ENCODE measurements around the gene STARD10.

STARD10 gene

DNA sequence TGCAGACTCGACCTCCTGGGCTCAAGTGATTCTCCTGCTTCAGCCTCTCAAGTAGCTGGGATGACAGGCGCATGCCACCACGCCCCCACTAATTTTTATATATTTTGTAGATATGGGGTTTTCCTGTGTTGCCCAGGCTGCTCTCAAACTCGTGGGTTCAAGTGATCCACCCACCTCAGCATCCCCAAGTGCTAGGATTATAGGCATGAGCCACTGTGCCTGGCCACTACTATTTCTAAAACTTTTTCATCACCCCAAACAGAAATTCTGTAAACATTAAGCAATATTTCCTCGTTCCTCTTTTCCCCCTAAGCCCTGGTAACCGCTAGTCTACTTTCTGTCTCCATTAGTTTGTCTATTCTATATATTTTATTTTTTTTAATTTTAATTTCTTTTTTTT, 11.4 kb upstream of the STARD10 start:
- no peaks in the 10 kb centered on the region; the same call in 1 of the 2 replicates for H3K36me3 ChIP-seq (ENCODE audit: insufficient read depth)
- peaks cover 5% of the 10 kb centered on the region for H3K4me1 ChIP-seq (ENCODE audit: low read depth, poor library complexity, severe bottlenecking)
- H3K27ac ChIP-seq, result no peak overlapping the region
- no peaks in the 10 kb centered on the region for H3K27me3 ChIP-seq (ENCODE audit: insufficient read depth, low read depth)
- no peak overlapping the region for H3K9ac ChIP-seq
- H3K4me2 ChIP-seq, result no peak overlapping the region
- TF ChIP-seq, protein P1, sequence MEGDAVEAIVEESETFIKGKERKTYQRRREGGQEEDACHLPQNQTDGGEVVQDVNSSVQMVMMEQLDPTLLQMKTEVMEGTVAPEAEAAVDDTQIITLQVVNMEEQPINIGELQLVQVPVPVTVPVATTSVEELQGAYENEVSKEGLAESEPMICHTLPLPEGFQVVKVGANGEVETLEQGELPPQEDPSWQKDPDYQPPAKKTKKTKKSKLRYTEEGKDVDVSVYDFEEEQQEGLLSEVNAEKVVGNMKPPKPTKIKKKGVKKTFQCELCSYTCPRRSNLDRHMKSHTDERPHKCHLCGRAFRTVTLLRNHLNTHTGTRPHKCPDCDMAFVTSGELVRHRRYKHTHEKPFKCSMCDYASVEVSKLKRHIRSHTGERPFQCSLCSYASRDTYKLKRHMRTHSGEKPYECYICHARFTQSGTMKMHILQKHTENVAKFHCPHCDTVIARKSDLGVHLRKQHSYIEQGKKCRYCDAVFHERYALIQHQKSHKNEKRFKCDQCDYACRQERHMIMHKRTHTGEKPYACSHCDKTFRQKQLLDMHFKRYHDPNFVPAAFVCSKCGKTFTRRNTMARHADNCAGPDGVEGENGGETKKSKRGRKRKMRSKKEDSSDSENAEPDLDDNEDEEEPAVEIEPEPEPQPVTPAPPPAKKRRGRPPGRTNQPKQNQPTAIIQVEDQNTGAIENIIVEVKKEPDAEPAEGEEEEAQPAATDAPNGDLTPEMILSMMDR (conservative IDR thresholded peaks at IDR 0.05; ENCODE audit: low read depth, low read length), result no peak
- peaks cover 2% of the 10 kb centered on the region; the same call in 1 of the 2 replicates for H4K20me1 ChIP-seq (ENCODE audit: insufficient read depth)
- H3K79me2 ChIP-seq (ENCODE audit: insufficient read depth, low read depth), result peaks cover 3% of the 10 kb centered on the region; the same call in 1 of the 2 replicates
- no peak overlapping the region for H3K4me3 ChIP-seq (IDR thresholded peaks at IDR 0.05; ENCODE audit: insufficient read depth, low read depth, low read length)
- no peak overlapping the region for H2AFZ ChIP-seq (ENCODE audit: low read depth)

DNA sequence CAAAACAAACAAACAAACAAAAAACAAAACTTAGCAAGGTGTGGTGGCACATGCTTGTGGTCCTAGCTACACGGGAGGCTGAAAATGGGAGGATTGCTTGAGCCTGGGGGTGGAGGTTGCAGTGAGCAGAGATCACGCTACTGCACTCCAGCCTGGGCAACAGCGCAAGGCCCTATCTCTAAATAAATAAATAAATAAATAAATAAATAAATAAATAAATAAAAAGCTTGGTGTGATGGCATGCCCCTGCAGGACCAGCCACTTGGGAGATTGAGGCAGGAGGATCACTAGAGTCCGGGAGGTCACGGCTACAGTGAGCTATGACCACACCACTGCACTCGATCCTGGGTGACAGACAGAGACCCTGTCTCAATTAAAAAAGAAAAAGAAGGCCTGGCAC, 9.0 kb upstream of the STARD10 start:
- Histone ChIP-seq H3K36me3 (ENCODE audit: insufficient read depth) (no peaks in the 10 kb centered on the region), H3K9ac (no peak overlapping the region), H3K27ac (no peak overlapping the region), H2AFZ (ENCODE audit: low read depth) (no peak overlapping the region), H3K4me3 (IDR thresholded peaks at IDR 0.05; ENCODE audit: insufficient read depth, low read depth, low read length) (no peak overlapping the region), H3K4me1 (ENCODE audit: low read depth, poor library complexity, severe bottlenecking) (no peaks in the 10 kb centered on the region), H3K79me2 (ENCODE audit: insufficient read depth, low read depth) (no peaks in the 10 kb centered on the region), H4K20me1 (ENCODE audit: insufficient read depth) (no peaks in the 10 kb centered on the region), H3K27me3 (ENCODE audit: insufficient read depth, low read depth) (no peaks in the 10 kb centered on the region), H3K4me2 (no peak overlapping the region)
- TF ChIP-seq, protein P1 (conservative IDR thresholded peaks at IDR 0.05; ENCODE audit: low read depth, low read length), result no peak

DNA sequence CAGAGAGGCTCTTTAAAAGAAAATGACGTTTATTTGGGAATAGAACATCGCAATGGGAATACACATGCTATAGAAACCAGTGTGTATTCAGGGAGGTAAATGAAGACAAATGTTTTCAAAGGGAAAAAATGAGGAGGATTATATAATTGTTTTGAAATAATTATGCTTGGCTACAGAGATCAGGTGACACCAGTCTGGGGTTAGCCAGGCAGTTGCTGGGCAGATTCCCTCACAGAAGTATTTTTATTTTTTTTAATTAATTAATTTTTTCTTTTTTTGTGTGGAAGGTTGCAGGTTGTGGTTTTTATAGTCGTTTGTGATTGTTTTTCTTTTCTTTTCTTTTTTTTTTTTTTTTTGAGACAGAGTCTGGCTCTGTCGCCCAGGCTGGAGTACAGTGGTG, 5.6 kb upstream of the STARD10 start:
- TF ChIP-seq, protein P1 (conservative IDR thresholded peaks at IDR 0.05; ENCODE audit: low read depth, low read length), result no peak
- H3K4me3 ChIP-seq (IDR thresholded peaks at IDR 0.05; ENCODE audit: insufficient read depth, low read depth, low read length), result no peak overlapping the region
- H3K4me2 ChIP-seq, result no peak overlapping the region
- H4K20me1 ChIP-seq (ENCODE audit: insufficient read depth), result no peaks in the 10 kb centered on the region
- H3K79me2 ChIP-seq (ENCODE audit: insufficient read depth, low read depth), result no peaks in the 10 kb centered on the region
- no peak overlapping the region for H2AFZ ChIP-seq (ENCODE audit: low read depth)
- no peaks in the 10 kb centered on the region for H3K36me3 ChIP-seq (ENCODE audit: insufficient read depth)
- H3K9ac ChIP-seq, result no peak overlapping the region
- H3K27ac ChIP-seq, result no peak overlapping the region
- H3K27me3 ChIP-seq (ENCODE audit: insufficient read depth, low read depth), result no peaks in the 10 kb centered on the region
- peaks cover 5% of the 10 kb centered on the region for H3K4me1 ChIP-seq (ENCODE audit: low read depth, poor library complexity, severe bottlenecking)

DNA sequence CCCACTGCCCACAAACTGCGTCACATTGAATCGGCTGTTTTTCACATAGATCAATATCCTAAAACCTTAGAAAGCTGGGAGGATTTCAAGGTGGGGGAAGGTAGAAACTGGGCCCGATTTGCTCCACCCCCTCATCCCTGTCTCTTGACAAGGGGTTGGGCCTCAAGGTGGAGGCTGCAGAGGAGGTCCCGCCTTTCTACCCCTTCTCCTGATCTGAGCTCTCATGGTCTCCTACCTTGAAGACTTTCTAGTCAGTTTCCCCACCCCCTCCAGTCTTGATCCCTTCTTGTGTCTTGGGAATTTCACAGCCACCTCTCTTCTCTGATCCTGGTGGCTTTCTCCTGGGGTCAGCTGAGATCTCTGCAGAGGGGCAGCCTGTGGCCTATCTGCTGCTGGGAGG, 4.5 kb upstream of the STARD10 start:
- Histone ChIP-seq H3K27me3 (ENCODE audit: insufficient read depth, low read depth) (no peaks in the 10 kb centered on the region), H4K20me1 (ENCODE audit: insufficient read depth) (no peaks in the 10 kb centered on the region), H2AFZ (ENCODE audit: low read depth) (no peak overlapping the region), H3K79me2 (ENCODE audit: insufficient read depth, low read depth) (no peaks in the 10 kb centered on the region), H3K9ac (no peak overlapping the region), H3K4me2 (no peak overlapping the region), H3K4me3 (IDR thresholded peaks at IDR 0.05; ENCODE audit: insufficient read depth, low read depth, low read length) (no peak overlapping the region), H3K27ac (no peak overlapping the region), H3K4me1 (ENCODE audit: low read depth, poor library complexity, severe bottlenecking) (peaks cover 10% of the 10 kb centered on the region), H3K36me3 (ENCODE audit: insufficient read depth) (no peaks in the 10 kb centered on the region)
- TF ChIP-seq, protein P1 (conservative IDR thresholded peaks at IDR 0.05; ENCODE audit: low read depth, low read length), result no peak
